ENCODE results near the gene ARNT2. TPM values are rescaled to one million over a fixed set of nuclear protein-coding genes. Genes with fewer than 3 reads are reported as not detected.

The ARNT2 gene
- polyA plus RNA-seq, 1 of the 3 experiments (the other 2 are of a cell fraction), result 17.0 TPM

DNA sequence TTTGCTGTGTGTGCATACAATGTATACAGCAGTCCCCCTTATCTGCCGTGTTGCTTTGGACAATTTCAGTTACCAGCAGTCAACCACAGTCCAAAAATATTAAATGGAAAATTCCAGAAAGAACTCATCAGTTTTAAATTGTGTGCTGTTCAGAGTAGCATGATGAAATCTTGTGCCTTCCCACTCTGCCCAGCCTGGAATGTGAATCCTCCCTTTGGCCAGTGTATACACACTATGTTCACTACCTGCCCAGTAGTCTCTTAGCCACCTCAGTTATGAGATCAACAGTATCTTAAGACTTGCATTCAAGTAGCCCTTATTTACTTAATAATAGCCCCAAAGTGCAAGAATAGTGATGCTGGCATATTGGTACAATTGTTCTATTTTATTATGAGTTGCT lies 157.3 kb downstream of the ARNT2 start:
- CTCF ChIA-PET, result no interaction called here
- Histone ChIP-seq H4K20me1 (ENCODE audit: insufficient read depth) (no peaks in the 10 kb centered on the region), H3F3A (replicated peaks; ENCODE audit: insufficient read depth) (no peaks in the 10 kb centered on the region), H3K9me3 (no peaks in the 10 kb centered on the region), H3K4me2 (no peak overlapping the region), H3K79me2 (ENCODE audit: insufficient read depth) (no peaks in the 10 kb centered on the region), H3K36me3 (replicated peaks in 1 of 2; ENCODE audit: control insufficient read depth in 1 of 2, insufficient read depth in 2 of 2, low read length in 1 of 2) (peaks cover 7 to 14% of the 10 kb centered on the region in 2 experiments), H3K4me3 (ENCODE audit: low read depth in 2 of 2, low read length in 1 of 2) (no peak overlapping the region), H3K27me3 (ENCODE audit: insufficient read depth) (no peaks in the 10 kb centered on the region), H3K9me2 (no peaks in the 10 kb centered on the region), H3K4me1 (ENCODE audit: control insufficient read depth in 1 of 2, insufficient read depth in 2 of 2, low read depth in 1 of 2, low read length in 1 of 2) (peaks cover 0 to 5% of the 10 kb centered on the region in 2 experiments; a peak in 1 of 4 replicates), H2AFZ (ENCODE audit: low read depth) (no peak overlapping the region), H3K27ac (ENCODE audit: low read depth in 2 of 2, low read length in 1 of 2) (no peak overlapping the region), H3K9ac (no peak overlapping the region)
- POLR2A ChIA-PET, result no interaction called here
- TF ChIP-seq RAD21 (IDR thresholded peaks at IDR 0.05; ENCODE audit: low read length) (no peak), NRF1 (IDR thresholded peaks at IDR 0.05; ENCODE audit: low read depth, low read length) (no peak), GABPA (IDR thresholded peaks at IDR 0.05; ENCODE audit: low read depth) (no peak), EP300 (IDR thresholded peaks at IDR 0.05; ENCODE audit: borderline replicate concordance in 1 of 2, low read depth in 1 of 2, low read length in 1 of 2) (no peak), FOXM1 (IDR thresholded peaks at IDR 0.05; ENCODE audit: low read depth) (no peak), FOSL2 (IDR thresholded peaks at IDR 0.05; ENCODE audit: borderline replicate concordance, low read depth) (no peak), TEAD4 (IDR thresholded peaks at IDR 0.05; ENCODE audit: borderline replicate concordance, insufficient read depth) (no peak), MEF2A (IDR thresholded peaks at IDR 0.05; ENCODE audit: borderline replicate concordance, low read depth) (no peak), MXI1 (IDR thresholded peaks at IDR 0.05; ENCODE audit: low read depth, low read length) (no peak), TAF1 (IDR thresholded peaks at IDR 0.05; ENCODE audit: borderline replicate concordance, low read depth, low read length) (no peak), EZH2phosphoT487 (IDR thresholded peaks at IDR 0.05; ENCODE audit: borderline replicate concordance, low read depth) (no peak)
- TF ChIP-seq, protein P1, sequence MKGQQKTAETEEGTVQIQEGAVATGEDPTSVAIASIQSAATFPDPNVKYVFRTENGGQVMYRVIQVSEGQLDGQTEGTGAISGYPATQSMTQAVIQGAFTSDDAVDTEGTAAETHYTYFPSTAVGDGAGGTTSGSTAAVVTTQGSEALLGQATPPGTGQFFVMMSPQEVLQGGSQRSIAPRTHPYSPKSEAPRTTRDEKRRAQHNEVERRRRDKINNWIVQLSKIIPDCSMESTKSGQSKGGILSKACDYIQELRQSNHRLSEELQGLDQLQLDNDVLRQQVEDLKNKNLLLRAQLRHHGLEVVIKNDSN (IDR thresholded peaks at IDR 0.05; ENCODE audit: borderline replicate concordance, low read depth), result no peak
- TF ChIP-seq, protein P2, sequence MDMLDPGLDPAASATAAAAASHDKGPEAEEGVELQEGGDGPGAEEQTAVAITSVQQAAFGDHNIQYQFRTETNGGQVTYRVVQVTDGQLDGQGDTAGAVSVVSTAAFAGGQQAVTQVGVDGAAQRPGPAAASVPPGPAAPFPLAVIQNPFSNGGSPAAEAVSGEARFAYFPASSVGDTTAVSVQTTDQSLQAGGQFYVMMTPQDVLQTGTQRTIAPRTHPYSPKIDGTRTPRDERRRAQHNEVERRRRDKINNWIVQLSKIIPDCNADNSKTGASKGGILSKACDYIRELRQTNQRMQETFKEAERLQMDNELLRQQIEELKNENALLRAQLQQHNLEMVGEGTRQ (IDR thresholded peaks at IDR 0.05; ENCODE audit: borderline replicate concordance, low read depth, low read length), result no peak
- DNase-seq, result no peak
- whole genome bisulfite sequencing (ENCODE audit: low lambda C conversion rate), result 88% methylated on average over 1 of the region's 1 CpG

DNA sequence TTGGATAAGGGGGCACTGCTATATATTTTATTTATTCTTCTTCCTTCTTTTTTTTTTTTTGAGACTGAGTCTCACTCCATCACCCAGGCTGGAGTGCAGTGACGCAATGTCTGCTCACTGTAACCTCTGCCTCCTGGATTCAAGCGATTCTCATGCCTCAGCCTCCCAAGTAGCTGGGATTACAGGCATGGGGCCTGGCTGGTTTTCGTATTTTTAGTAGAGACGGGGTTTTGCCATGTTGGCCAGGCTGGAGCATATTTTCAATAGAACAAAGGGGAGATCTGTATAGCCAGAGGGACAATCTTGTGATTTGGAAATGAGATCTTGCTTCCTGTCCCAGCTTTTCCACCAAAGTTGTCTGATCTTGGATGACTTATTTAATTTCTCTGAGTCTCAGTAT lies 157.9 kb downstream of the ARNT2 start:
- Histone ChIP-seq H3K9me3 (no peaks in the 10 kb centered on the region), H3K4me1 (ENCODE audit: control insufficient read depth in 1 of 2, insufficient read depth in 2 of 2, low read depth in 1 of 2, low read length in 1 of 2) (peaks cover 0 to 5% of the 10 kb centered on the region in 2 experiments; a peak in 1 of 4 replicates), H3K27ac (ENCODE audit: low read depth in 2 of 2, low read length in 1 of 2) (no peak overlapping the region), H3K27me3 (ENCODE audit: insufficient read depth) (no peaks in the 10 kb centered on the region), H4K20me1 (ENCODE audit: insufficient read depth) (no peaks in the 10 kb centered on the region), H2AFZ (ENCODE audit: low read depth) (no peak overlapping the region), H3K9ac (no peak overlapping the region), H3F3A (replicated peaks; ENCODE audit: insufficient read depth) (no peaks in the 10 kb centered on the region), H3K36me3 (replicated peaks in 1 of 2; ENCODE audit: control insufficient read depth in 1 of 2, insufficient read depth in 2 of 2, low read length in 1 of 2) (peaks cover 2 to 12% of the 10 kb centered on the region in 2 experiments), H3K9me2 (no peaks in the 10 kb centered on the region), H3K4me3 (ENCODE audit: low read depth in 2 of 2, low read length in 1 of 2) (no peak overlapping the region), H3K79me2 (ENCODE audit: insufficient read depth) (no peaks in the 10 kb centered on the region), H3K4me2 (no peak overlapping the region)
- ChIA-PET POLR2A (no interaction called here), CTCF (interaction anchor here (0.9 to 2.5 kb wide), 2 partner anchors 49 to 215 kb away, joined by 3 to 16 read pairs; no protein-coding TSS in a partner anchor)
- WGBS (ENCODE audit: low lambda C conversion rate), result 96% methylated on average over 4 of the region's 4 CpGs
- DNase-seq, result no peak
- no peak for TF ChIP-seq TCF12 (IDR thresholded peaks at IDR 0.05)
- TF ChIP-seq RXRA (IDR thresholded peaks at IDR 0.05; ENCODE audit: borderline replicate concordance, low read depth), result no peak
- no peak for TF ChIP-seq NFIC (IDR thresholded peaks at IDR 0.05; ENCODE audit: borderline replicate concordance)
- TF ChIP-seq SMC3 (IDR thresholded peaks at IDR 0.05; ENCODE audit: low read depth, low read length), result no peak
- TF ChIP-seq MEF2A (IDR thresholded peaks at IDR 0.05; ENCODE audit: borderline replicate concordance, low read depth), result no peak
- TF ChIP-seq, protein P3, sequence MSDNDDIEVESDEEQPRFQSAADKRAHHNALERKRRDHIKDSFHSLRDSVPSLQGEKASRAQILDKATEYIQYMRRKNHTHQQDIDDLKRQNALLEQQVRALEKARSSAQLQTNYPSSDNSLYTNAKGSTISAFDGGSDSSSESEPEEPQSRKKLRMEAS (IDR thresholded peaks at IDR 0.05; ENCODE audit: low read depth), result no peak
- no peak for TF ChIP-seq FOXJ3 (CRISPR knock-in tag; IDR thresholded peaks at IDR 0.05)
- TF ChIP-seq SIN3A (IDR thresholded peaks at IDR 0.05; ENCODE audit: borderline replicate concordance, low read depth, low read length), result no peak
- TF ChIP-seq, protein P1 (IDR thresholded peaks at IDR 0.05; ENCODE audit: borderline replicate concordance, low read depth), result no peak
- TF ChIP-seq, protein P4, sequence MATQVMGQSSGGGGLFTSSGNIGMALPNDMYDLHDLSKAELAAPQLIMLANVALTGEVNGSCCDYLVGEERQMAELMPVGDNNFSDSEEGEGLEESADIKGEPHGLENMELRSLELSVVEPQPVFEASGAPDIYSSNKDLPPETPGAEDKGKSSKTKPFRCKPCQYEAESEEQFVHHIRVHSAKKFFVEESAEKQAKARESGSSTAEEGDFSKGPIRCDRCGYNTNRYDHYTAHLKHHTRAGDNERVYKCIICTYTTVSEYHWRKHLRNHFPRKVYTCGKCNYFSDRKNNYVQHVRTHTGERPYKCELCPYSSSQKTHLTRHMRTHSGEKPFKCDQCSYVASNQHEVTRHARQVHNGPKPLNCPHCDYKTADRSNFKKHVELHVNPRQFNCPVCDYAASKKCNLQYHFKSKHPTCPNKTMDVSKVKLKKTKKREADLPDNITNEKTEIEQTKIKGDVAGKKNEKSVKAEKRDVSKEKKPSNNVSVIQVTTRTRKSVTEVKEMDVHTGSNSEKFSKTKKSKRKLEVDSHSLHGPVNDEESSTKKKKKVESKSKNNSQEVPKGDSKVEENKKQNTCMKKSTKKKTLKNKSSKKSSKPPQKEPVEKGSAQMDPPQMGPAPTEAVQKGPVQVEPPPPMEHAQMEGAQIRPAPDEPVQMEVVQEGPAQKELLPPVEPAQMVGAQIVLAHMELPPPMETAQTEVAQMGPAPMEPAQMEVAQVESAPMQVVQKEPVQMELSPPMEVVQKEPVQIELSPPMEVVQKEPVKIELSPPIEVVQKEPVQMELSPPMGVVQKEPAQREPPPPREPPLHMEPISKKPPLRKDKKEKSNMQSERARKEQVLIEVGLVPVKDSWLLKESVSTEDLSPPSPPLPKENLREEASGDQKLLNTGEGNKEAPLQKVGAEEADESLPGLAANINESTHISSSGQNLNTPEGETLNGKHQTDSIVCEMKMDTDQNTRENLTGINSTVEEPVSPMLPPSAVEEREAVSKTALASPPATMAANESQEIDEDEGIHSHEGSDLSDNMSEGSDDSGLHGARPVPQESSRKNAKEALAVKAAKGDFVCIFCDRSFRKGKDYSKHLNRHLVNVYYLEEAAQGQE (IDR thresholded peaks at IDR 0.05; ENCODE audit: low read depth, low read length), result no peak
- TF ChIP-seq MXI1 (IDR thresholded peaks at IDR 0.05; ENCODE audit: low read depth, low read length), result no peak
- TF ChIP-seq, protein P2 (IDR thresholded peaks at IDR 0.05; ENCODE audit: borderline replicate concordance, low read depth, low read length), result no peak
